Measurements from ENCODE around the gene SRP68. TPM values are rescaled to one million over a fixed set of nuclear protein-coding genes. Genes with fewer than 3 reads are reported as not detected.

The SRP68 gene
- total and polyA plus RNA-seq, 4 donors, result 17.7 to 36.7 (median 28.7) TPM

DNA sequence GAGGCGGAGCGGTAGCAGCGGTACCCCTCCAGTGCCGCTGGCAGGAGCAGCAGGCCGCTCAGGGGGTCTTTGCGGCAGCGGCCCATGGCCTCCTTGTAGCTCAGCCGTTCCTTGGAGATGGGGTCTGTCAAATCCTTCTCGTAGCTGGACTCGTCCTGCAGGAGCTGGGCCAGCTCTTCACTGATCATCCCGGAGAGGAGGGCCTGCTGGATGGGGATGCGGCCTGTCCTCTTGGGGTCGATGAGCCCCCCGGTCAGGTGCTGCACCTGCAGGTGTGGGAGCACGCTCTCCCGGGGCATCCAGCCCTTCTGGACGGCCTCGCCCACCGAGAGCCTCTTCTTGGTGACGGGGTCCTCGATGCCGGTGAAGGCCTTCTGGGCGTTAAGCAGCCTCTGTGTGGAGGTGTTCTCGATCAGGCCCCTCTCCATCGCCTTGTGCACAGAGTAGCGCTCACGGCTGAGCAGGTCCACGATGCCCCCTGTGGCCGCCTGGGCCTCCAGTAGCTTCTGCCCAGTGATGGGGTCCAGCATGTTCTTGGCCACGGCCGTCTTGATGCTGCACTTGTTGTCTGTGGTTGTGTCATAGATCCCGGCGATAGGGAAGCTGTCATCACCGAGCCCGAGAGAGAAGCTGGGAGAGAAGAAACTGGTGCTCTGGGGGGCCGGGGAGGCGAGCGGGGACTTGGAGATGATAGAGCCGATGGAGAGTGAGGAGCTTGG, 65.0 kb downstream of the SRP68 start:
- Histone ChIP-seq H3K9me3 (ENCODE audit: control insufficient read depth in 4 of 4, low read length in 3 of 4) (no peaks in the 10 kb centered on the region), H3K9ac (ENCODE audit: low read depth in 1 of 2, low read length in 2 of 2) (no peak overlapping the region), H3K4me1 (ENCODE audit: control insufficient read depth in 4 of 4, insufficient read depth in 4 of 4, low read length in 3 of 4) (peaks cover 4 to 32% (median 22%) of the 10 kb centered on the region in 4 donors), H3K4me3 (ENCODE audit: low read depth in 1 of 3, low read length in 3 of 3) (no peak overlapping the region), H3K27ac (ENCODE audit: low read depth in 1 of 2, low read length in 2 of 2) (no peak overlapping the region), H3K36me3 (ENCODE audit: control insufficient read depth in 4 of 4, insufficient read depth in 3 of 4, low read depth in 1 of 4, low read length in 3 of 4) (no peaks in the 10 kb centered on the region), H3K27me3 (ENCODE audit: control insufficient read depth in 4 of 4, insufficient read depth in 4 of 4, low read length in 3 of 4) (no peaks in the 10 kb centered on the region)
- no peak for DNase-seq (ENCODE audit: low spot score)
- WGBS, result 92% methylated on average over 39 of the region's 39 CpGs
- no peak for TF ChIP-seq EGR1 (IDR thresholded peaks at IDR 0.05; ENCODE audit: low read depth in 2 of 2)
- no peak for TF ChIP-seq RXRA (IDR thresholded peaks at IDR 0.05)
- TF ChIP-seq, protein P1, sequence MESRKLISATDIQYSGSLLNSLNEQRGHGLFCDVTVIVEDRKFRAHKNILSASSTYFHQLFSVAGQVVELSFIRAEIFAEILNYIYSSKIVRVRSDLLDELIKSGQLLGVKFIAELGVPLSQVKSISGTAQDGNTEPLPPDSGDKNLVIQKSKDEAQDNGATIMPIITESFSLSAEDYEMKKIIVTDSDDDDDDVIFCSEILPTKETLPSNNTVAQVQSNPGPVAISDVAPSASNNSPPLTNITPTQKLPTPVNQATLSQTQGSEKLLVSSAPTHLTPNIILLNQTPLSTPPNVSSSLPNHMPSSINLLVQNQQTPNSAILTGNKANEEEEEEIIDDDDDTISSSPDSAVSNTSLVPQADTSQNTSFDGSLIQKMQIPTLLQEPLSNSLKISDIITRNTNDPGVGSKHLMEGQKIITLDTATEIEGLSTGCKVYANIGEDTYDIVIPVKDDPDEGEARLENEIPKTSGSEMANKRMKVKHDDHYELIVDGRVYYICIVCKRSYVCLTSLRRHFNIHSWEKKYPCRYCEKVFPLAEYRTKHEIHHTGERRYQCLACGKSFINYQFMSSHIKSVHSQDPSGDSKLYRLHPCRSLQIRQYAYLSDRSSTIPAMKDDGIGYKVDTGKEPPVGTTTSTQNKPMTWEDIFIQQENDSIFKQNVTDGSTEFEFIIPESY (IDR thresholded peaks at IDR 0.05), result no peak
- TF ChIP-seq, protein P2, sequence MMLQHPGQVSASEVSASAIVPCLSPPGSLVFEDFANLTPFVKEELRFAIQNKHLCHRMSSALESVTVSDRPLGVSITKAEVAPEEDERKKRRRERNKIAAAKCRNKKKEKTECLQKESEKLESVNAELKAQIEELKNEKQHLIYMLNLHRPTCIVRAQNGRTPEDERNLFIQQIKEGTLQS (IDR thresholded peaks at IDR 0.05), result no peak
- no peak for TF ChIP-seq FOXA1 (IDR thresholded peaks at IDR 0.05)
- TF ChIP-seq, protein P3, sequence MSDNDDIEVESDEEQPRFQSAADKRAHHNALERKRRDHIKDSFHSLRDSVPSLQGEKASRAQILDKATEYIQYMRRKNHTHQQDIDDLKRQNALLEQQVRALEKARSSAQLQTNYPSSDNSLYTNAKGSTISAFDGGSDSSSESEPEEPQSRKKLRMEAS (IDR thresholded peaks at IDR 0.05), result no peak
- TF ChIP-seq YY1 (IDR thresholded peaks at IDR 0.05), result no peak
- TF ChIP-seq NR2F2 (IDR thresholded peaks at IDR 0.05), result no peak
- TF ChIP-seq RAD21 (IDR thresholded peaks at IDR 0.05), result no peak
- TF ChIP-seq FOXA2 (IDR thresholded peaks at IDR 0.05), result no peak
- TF ChIP-seq SP1 (IDR thresholded peaks at IDR 0.05), result no peak
- TF ChIP-seq HNF4G (IDR thresholded peaks at IDR 0.05), result no peak
- TF ChIP-seq JUND (IDR thresholded peaks at IDR 0.05), result no peak
- no peak for TF ChIP-seq TAF1 (conservative IDR thresholded peaks at IDR 0.05)
- no peak for TF ChIP-seq HNF4A (conservative IDR thresholded peaks at IDR 0.05)
- TF ChIP-seq, protein P4, sequence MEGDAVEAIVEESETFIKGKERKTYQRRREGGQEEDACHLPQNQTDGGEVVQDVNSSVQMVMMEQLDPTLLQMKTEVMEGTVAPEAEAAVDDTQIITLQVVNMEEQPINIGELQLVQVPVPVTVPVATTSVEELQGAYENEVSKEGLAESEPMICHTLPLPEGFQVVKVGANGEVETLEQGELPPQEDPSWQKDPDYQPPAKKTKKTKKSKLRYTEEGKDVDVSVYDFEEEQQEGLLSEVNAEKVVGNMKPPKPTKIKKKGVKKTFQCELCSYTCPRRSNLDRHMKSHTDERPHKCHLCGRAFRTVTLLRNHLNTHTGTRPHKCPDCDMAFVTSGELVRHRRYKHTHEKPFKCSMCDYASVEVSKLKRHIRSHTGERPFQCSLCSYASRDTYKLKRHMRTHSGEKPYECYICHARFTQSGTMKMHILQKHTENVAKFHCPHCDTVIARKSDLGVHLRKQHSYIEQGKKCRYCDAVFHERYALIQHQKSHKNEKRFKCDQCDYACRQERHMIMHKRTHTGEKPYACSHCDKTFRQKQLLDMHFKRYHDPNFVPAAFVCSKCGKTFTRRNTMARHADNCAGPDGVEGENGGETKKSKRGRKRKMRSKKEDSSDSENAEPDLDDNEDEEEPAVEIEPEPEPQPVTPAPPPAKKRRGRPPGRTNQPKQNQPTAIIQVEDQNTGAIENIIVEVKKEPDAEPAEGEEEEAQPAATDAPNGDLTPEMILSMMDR (IDR thresholded peaks at IDR 0.05; ENCODE audit: low read depth, low read length, missing input control), result no peak
- TF ChIP-seq, protein P5, sequence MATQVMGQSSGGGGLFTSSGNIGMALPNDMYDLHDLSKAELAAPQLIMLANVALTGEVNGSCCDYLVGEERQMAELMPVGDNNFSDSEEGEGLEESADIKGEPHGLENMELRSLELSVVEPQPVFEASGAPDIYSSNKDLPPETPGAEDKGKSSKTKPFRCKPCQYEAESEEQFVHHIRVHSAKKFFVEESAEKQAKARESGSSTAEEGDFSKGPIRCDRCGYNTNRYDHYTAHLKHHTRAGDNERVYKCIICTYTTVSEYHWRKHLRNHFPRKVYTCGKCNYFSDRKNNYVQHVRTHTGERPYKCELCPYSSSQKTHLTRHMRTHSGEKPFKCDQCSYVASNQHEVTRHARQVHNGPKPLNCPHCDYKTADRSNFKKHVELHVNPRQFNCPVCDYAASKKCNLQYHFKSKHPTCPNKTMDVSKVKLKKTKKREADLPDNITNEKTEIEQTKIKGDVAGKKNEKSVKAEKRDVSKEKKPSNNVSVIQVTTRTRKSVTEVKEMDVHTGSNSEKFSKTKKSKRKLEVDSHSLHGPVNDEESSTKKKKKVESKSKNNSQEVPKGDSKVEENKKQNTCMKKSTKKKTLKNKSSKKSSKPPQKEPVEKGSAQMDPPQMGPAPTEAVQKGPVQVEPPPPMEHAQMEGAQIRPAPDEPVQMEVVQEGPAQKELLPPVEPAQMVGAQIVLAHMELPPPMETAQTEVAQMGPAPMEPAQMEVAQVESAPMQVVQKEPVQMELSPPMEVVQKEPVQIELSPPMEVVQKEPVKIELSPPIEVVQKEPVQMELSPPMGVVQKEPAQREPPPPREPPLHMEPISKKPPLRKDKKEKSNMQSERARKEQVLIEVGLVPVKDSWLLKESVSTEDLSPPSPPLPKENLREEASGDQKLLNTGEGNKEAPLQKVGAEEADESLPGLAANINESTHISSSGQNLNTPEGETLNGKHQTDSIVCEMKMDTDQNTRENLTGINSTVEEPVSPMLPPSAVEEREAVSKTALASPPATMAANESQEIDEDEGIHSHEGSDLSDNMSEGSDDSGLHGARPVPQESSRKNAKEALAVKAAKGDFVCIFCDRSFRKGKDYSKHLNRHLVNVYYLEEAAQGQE (IDR thresholded peaks at IDR 0.05), result no peak
